ENCODE data around the gene ERGIC1. TPM values are rescaled to one million over a fixed set of nuclear protein-coding genes. Genes with fewer than 3 reads are reported as not detected.

ERGIC1 gene
- total and polyA plus RNA-seq, 2 experiments from 2014 or later = 25.2 to 92.2 TPM

- Histone ChIP-seq H3K27me3 (ENCODE audit: insufficient read depth) (peaks cover 22% of the 10 kb centered on the region), H3K27ac (ENCODE audit: low read depth) (no peak overlapping the region), H3K36me3 (ENCODE audit: insufficient read depth) (no peaks in the 10 kb centered on the region), H3K79me2 (replicated peaks; ENCODE audit: insufficient read depth) (peaks cover 8% of the 10 kb centered on the region), H3K4me3 (no peak overlapping the region), H3F3A (replicated peaks; ENCODE audit: low read depth) (no peaks in the 10 kb centered on the region), H2AFZ (no peak overlapping the region), H4K20me1 (replicated peaks; ENCODE audit: insufficient read depth) (peaks cover 11% of the 10 kb centered on the region; the same call in 1 of the 2 replicates), H3K4me1 (ENCODE audit: insufficient read depth) (peaks cover 3% of the 10 kb centered on the region; the same call in 1 of the 2 replicates), H3K9me2 (ENCODE audit: insufficient read depth) (no peaks in the 10 kb centered on the region), H3K4me2 (no peak overlapping the region)
- ATAC-seq (no peak), DNase-seq (ENCODE audit: low spot score) (no peak)
- Mint-ChIP-seq H3K27ac (no peak overlapping the region), H3K4me3 (no peak overlapping the region), H3K4me1 (peaks cover 3% of the 10 kb centered on the region; the same call in 2 of the 3 replicates), H3K9me3 (no peaks in the 10 kb centered on the region), H3K27me3 (ENCODE audit: insufficient read depth, low read depth, poor library complexity) (peaks cover 18% of the 10 kb centered on the region), H3K36me3 (ENCODE audit: low read depth) (peaks cover 2% of the 10 kb centered on the region; the same call in 1 of the 3 replicates)
- TF ChIP-seq CREB1 (CRISPR knock-in tag; IDR thresholded peaks at IDR 0.05; ENCODE audit: low read depth) (no peak), EZH2phosphoT487 (IDR thresholded peaks at IDR 0.05; ENCODE audit: unreplicated experiment) (no peak), NANOG (IDR thresholded peaks at IDR 0.05; ENCODE audit: borderline replicate concordance) (no peak), JUNB (IDR thresholded peaks at IDR 0.05; ENCODE audit: unreplicated experiment) (no peak), ZNF331 (CRISPR knock-in tag; IDR thresholded peaks at IDR 0.05; ENCODE audit: low read depth) (no peak), CTCF (conservative IDR thresholded peaks at IDR 0.05; ENCODE audit: low read depth in 2 of 2) (no peak), ZNF462 (CRISPR knock-in tag; IDR thresholded peaks at IDR 0.05) (no peak), EZH2 (IDR thresholded peaks at IDR 0.05; ENCODE audit: low read depth, unreplicated experiment) (no peak), REST (IDR thresholded peaks at IDR 0.05; ENCODE audit: unreplicated experiment) (no peak), POLR2AphosphoS5 (IDR thresholded peaks at IDR 0.05; ENCODE audit: low read depth) (no peak), ETS1 (IDR thresholded peaks at IDR 0.05) (no peak), ZNF114 (CRISPR knock-in tag; IDR thresholded peaks at IDR 0.05) (no peak), STAT1 (IDR thresholded peaks at IDR 0.05; ENCODE audit: unreplicated experiment) (no peak)
These were observed 122.2 kb downstream of the ERGIC1 start for GRCh38 chr5:172956228-172956627.
